Measurements from ENCODE around the gene OXT. TPM values are rescaled to one million over a fixed set of nuclear protein-coding genes. Genes with fewer than 3 reads are reported as not detected.

The OXT gene
- total RNA-seq, 3 donors from 2014 or later (not counting 1 experiment from before 2014, with no cell fraction given), result not detected

- Histone ChIP-seq H3K36me3 (ENCODE audit: control insufficient read depth, insufficient read depth, low read length) (no peaks in the 10 kb centered on the region), H3K27ac (ENCODE audit: low read length) (no peak overlapping the region), H3K9me3 (ENCODE audit: control insufficient read depth, insufficient read depth, low read length) (no peaks in the 10 kb centered on the region), H3K4me3 (ENCODE audit: low read length) (no peak overlapping the region), H3K27me3 (ENCODE audit: control insufficient read depth, insufficient read depth, low read length) (peaks cover 11% of the 10 kb centered on the region), H3K4me1 (ENCODE audit: control insufficient read depth, insufficient read depth, low read length) (peaks cover 18% of the 10 kb centered on the region)
- DNase-seq, result peak; percentile 50 to 67
- ATAC-seq, result peak; percentile 82 to 94 (median 86)
- WGBS (ENCODE audit: insufficient coverage), result 39% methylated on average over 14 of the region's 21 CpGs
- Mint-ChIP-seq H3K27me3 (ENCODE audit: low read depth in 2 of 2) (peaks cover 18 to 20% of the 10 kb centered on the region in 2 donors), H3K4me3 (peak overlapping the region; percentile 64), H3K9me3 (no peaks in the 10 kb centered on the region), H3K27ac (peak overlapping the region in 1 of 2 donors; percentile 34), H3K36me3 (no peaks in the 10 kb centered on the region), H3K4me1 (peaks cover 18 to 19% of the 10 kb centered on the region in 2 donors)
- intact Hi-C loops (cut with micrococcal nuclease), result no loop called here
- no peak for TF ChIP-seq CTCF (IDR thresholded peaks at IDR 0.05)
These were observed 30.5 kb downstream of the OXT start for GRCh38 chr20:3101737-3102574.

GRCh38 chr20:3102575-3103368 is 31.4 kb downstream of the OXT start:
- DNase-seq (no peak), ATAC-seq (no peak)
- H3K36me3 ChIP-seq (ENCODE audit: control insufficient read depth, insufficient read depth, low read length), result no peaks in the 10 kb centered on the region
- peaks cover 18% of the 10 kb centered on the region for H3K4me1 ChIP-seq (ENCODE audit: control insufficient read depth, insufficient read depth, low read length)
- Mint-ChIP-seq H3K9me3 (no peaks in the 10 kb centered on the region), H3K27ac (peak overlapping the region in 1 of 2 donors; percentile 34), H3K36me3 (no peaks in the 10 kb centered on the region), H3K27me3 (ENCODE audit: low read depth in 2 of 2) (peaks cover 18 to 20% of the 10 kb centered on the region in 2 donors), H3K4me3 (peak overlapping the region; percentile 60), H3K4me1 (peaks cover 18 to 22% of the 10 kb centered on the region in 2 donors)
- no peak for TF ChIP-seq CTCF (IDR thresholded peaks at IDR 0.05)
- intact Hi-C loops (cut with micrococcal nuclease), result no loop called here
- peaks cover 11% of the 10 kb centered on the region for H3K27me3 ChIP-seq (ENCODE audit: control insufficient read depth, insufficient read depth, low read length)
- no peaks in the 10 kb centered on the region for H3K9me3 ChIP-seq (ENCODE audit: control insufficient read depth, insufficient read depth, low read length)
- no peak overlapping the region for H3K27ac ChIP-seq (ENCODE audit: low read length)
- WGBS (ENCODE audit: insufficient coverage), result 81% methylated on average over 12 of the region's 13 CpGs
- H3K4me3 ChIP-seq (ENCODE audit: low read length), result no peak overlapping the region

DNA sequence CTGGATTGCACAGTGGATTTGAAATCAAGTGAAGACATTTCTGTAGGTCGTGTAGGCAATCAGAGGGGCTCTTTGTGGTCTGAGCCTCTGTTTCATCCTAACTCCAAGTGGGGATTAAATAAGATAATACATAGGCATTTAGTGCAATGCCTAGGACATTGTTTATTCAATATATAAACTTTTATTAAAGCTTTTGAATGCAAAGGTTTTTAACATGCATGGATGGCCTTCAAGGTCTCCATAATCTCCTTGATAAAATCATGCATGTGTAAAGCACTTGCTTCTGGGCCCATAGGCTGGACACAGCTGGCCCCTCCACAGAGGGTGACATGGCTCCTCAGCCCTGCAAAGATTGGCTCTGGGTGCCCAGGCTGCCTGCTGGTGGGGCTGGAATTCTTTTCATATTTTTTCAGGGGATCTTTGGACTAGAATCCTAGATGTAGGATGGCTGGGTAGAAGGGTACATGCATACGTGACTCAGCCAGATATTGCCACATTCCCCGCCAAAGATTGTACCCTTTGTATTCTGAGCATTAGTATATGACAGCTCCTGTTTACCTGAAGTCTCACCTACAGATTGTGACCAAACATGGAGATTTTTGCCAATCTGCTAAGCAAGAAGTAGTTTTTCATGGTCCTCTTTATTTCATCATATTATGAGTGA is 32.1 kb downstream of the OXT start:
- WGBS (ENCODE audit: insufficient coverage), result 88% methylated on average over 3 of the region's 3 CpGs
- H3K27ac Mint-ChIP-seq, result no peak overlapping the region

More for the DNA sequence above, 32.1 kb downstream of the OXT start:
- H3K27me3 ChIP-seq (ENCODE audit: control insufficient read depth, insufficient read depth, low read length), result peaks cover 11% of the 10 kb centered on the region
- no peak for TF ChIP-seq CTCF (IDR thresholded peaks at IDR 0.05)
- Mint-ChIP-seq H3K36me3 (no peaks in the 10 kb centered on the region), H3K9me3 (no peaks in the 10 kb centered on the region), H3K27me3 (ENCODE audit: low read depth in 2 of 2) (peaks cover 17 to 18% of the 10 kb centered on the region in 2 donors), H3K4me3 (peak overlapping the region; percentile 14), H3K4me1 (peaks cover 18 to 22% of the 10 kb centered on the region in 2 donors)
- DNase-seq (no peak), ATAC-seq (no peak)
- H3K4me1 ChIP-seq (ENCODE audit: control insufficient read depth, insufficient read depth, low read length), result peaks cover 18% of the 10 kb centered on the region
- H3K27ac ChIP-seq (ENCODE audit: low read length), result no peak overlapping the region
- intact Hi-C loops (cut with micrococcal nuclease), result no loop called here
- no peaks in the 10 kb centered on the region for H3K36me3 ChIP-seq (ENCODE audit: control insufficient read depth, insufficient read depth, low read length)
- no peak overlapping the region for H3K4me3 ChIP-seq (ENCODE audit: low read length)
- H3K9me3 ChIP-seq (ENCODE audit: control insufficient read depth, insufficient read depth, low read length), result no peaks in the 10 kb centered on the region
